ENCODE results near the gene KRTAP17-1.
"Not testable (repeated sequence)": the region's sequence is repeated elsewhere in the genome, so short reads cannot be mapped to it uniquely, and the experiment has no call there.

The KRTAP17-1 gene

GRCh38 chr17:41354536-41354935, 39.0 kb upstream of the KRTAP17-1 start:
- no peak for TF ChIP-seq CTCF (IDR thresholded peaks at IDR 0.05; ENCODE audit: insufficient read depth, low read length)
- no peak for TF ChIP-seq REST (IDR thresholded peaks at IDR 0.05; ENCODE audit: insufficient replicate concordance, low read depth)
- TF ChIP-seq SPI1 (IDR thresholded peaks at IDR 0.05; ENCODE audit: borderline replicate concordance, low read depth): peak; percentile 96
- Histone ChIP-seq H3K27ac (replicated peaks) (no peak overlapping the region), H3K27me3 (ENCODE audit: insufficient read depth, poor library complexity, severe bottlenecking) (no peaks in the 10 kb centered on the region), H3K4me3 (replicated peaks; ENCODE audit: insufficient read depth, low read length) (no peak overlapping the region)
- DNase-seq (ENCODE audit: low read depth in 1 of 2, low spot score in 1 of 2): peak in 1 of 2 experiments; percentile 18

GRCh38 chr17:41352597-41353366, 37.3 kb upstream of the KRTAP17-1 start:
- Histone ChIP-seq H3K27me3 (ENCODE audit: insufficient read depth, poor library complexity, severe bottlenecking) (no peaks in the 10 kb centered on the region), H3K4me3 (replicated peaks; ENCODE audit: insufficient read depth, low read length) (no peak overlapping the region), H3K27ac (replicated peaks) (no peak overlapping the region)
- DNase-seq (ENCODE audit: low read depth in 1 of 2, low spot score in 1 of 2): no peak
- TF ChIP-seq REST (IDR thresholded peaks at IDR 0.05; ENCODE audit: insufficient replicate concordance, low read depth) (peak; percentile 90), SPI1 (IDR thresholded peaks at IDR 0.05; ENCODE audit: borderline replicate concordance, low read depth) (no peak)

- Histone ChIP-seq H3K27ac (replicated peaks) (no peak overlapping the region), H3K27me3 (ENCODE audit: insufficient read depth, poor library complexity, severe bottlenecking) (no peaks in the 10 kb centered on the region), H3K4me3 (replicated peaks; ENCODE audit: insufficient read depth, low read length) (no peak overlapping the region)
- DNase-seq (ENCODE audit: low read depth in 1 of 2, low spot score in 1 of 2): no peak
- TF ChIP-seq REST (IDR thresholded peaks at IDR 0.05; ENCODE audit: insufficient replicate concordance, low read depth): no peak
Observed at GRCh38 chr17:41351177-41351576, 35.7 kb upstream of the KRTAP17-1 start.

- DNase-seq (ENCODE audit: low read depth in 1 of 2, low spot score in 1 of 2); H3K4me3 ChIP-seq (replicated peaks; ENCODE audit: insufficient read depth, low read length); H3K27ac ChIP-seq (replicated peaks); H3K27me3 ChIP-seq (ENCODE audit: insufficient read depth, poor library complexity, severe bottlenecking): not testable (repeated sequence)
Observed at GRCh38 chr17:41350381-41350878, 34.9 kb upstream of the KRTAP17-1 start, which contains the start of gene KRT33A. KRT33A (minus strand) TSS chr17:41350828; CDS start chr17:41350767, 61 bp downstream.

Data from HL-60 (cell line).